ENCODE measurements around the gene SAP30BP. TPM values are rescaled to one million over a fixed set of nuclear protein-coding genes. Genes with fewer than 3 reads are reported as not detected.

The SAP30BP gene
- total RNA-seq, 2 experiments from 2014 or later = 93.4 to 101 TPM

GRCh38 chr17:75755205-75755901, 88.2 kb downstream of the SAP30BP start:
- H3K36me3 Mint-ChIP-seq = no peaks in the 10 kb centered on the region
- H3K27ac Mint-ChIP-seq = no peak overlapping the region
- peak overlapping the region; percentile 40 for H3K4me3 Mint-ChIP-seq
- H3K4me1 Mint-ChIP-seq = peaks cover 7% of the 10 kb centered on the region
- H3K9me3 Mint-ChIP-seq = no peaks in the 10 kb centered on the region
- DNase-seq = no peak
- H3K27me3 Mint-ChIP-seq = no peaks in the 10 kb centered on the region

GRCh38 chr17:75755990-75756389, 88.9 kb downstream of the SAP30BP start:
- no peaks in the 10 kb centered on the region for H3K9me3 Mint-ChIP-seq
- no peaks in the 10 kb centered on the region for H3K27me3 Mint-ChIP-seq
- peaks cover 7% of the 10 kb centered on the region for H3K4me1 Mint-ChIP-seq
- H3K36me3 Mint-ChIP-seq = no peaks in the 10 kb centered on the region
- no peak overlapping the region for H3K27ac Mint-ChIP-seq
- DNase-seq = no peak
- no peak overlapping the region for H3K4me3 Mint-ChIP-seq

- H3K27me3 Mint-ChIP-seq = no peaks in the 10 kb centered on the region
- H3K36me3 Mint-ChIP-seq = no peaks in the 10 kb centered on the region
- H3K9me3 Mint-ChIP-seq = no peaks in the 10 kb centered on the region
- H3K4me3 Mint-ChIP-seq = no peak overlapping the region
- DNase-seq = no peak
- H3K27ac Mint-ChIP-seq = no peak overlapping the region
- H3K4me1 Mint-ChIP-seq = peaks cover 7% of the 10 kb centered on the region
These were observed 89.4 kb downstream of the SAP30BP start for GRCh38 chr17:75756451-75757085.

GRCh38 chr17:75757086-75757681, 90.0 kb downstream of the SAP30BP start:
- no peaks in the 10 kb centered on the region for H3K9me3 Mint-ChIP-seq
- H3K27me3 Mint-ChIP-seq = no peaks in the 10 kb centered on the region
- no peaks in the 10 kb centered on the region for H3K36me3 Mint-ChIP-seq
- H3K4me3 Mint-ChIP-seq = no peak overlapping the region
- DNase-seq = no peak
- H3K4me1 Mint-ChIP-seq = peaks cover 7% of the 10 kb centered on the region
- H3K27ac Mint-ChIP-seq = no peak overlapping the region

Other genes with a start within 250 kb of the SAP30BP start
- gene TMEM94, start 210.7 kb upstream of the SAP30BP start, total RNA-seq = 10 to 100 TPM; 46.6 to 55.5 TPM
- 1 to 10 TPM; 4.3 to 4.5 TPM for gene CASKIN2, start 151.8 kb upstream of the SAP30BP start, total RNA-seq
- 10 to 100 TPM; 44.6 to 45.5 TPM for gene TSEN54, start 150.8 kb upstream of the SAP30BP start, total RNA-seq
- gene LLGL2, start 141.6 kb upstream of the SAP30BP start, total RNA-seq = 1 to 10 TPM; 4.8 to 5.0 TPM
- gene MYO15B, start 79.5 kb upstream of the SAP30BP start, total RNA-seq = 10 to 100 TPM; 17.8 to 18.9 TPM
- under 1 TPM; 0.14 to 0.16 TPM for gene SMIM5, start 33.9 kb upstream of the SAP30BP start, total RNA-seq
- gene RECQL5, start 184 bp upstream of the SAP30BP start, total RNA-seq = 10 to 100 TPM; 31.4 to 32.6 TPM
- gene ITGB4, start 54.1 kb downstream of the SAP30BP start, total RNA-seq = 1 to 10 TPM in 1 of 2 experiments, under 1 TPM in 1; 0.64 to 1.4 TPM
- gene GALK1, start 97.9 kb downstream of the SAP30BP start, total RNA-seq = 10 to 100 TPM; 33.2 to 33.6 TPM
- 10 to 100 TPM; 26.9 to 27.4 TPM for gene UNK, start 117.5 kb downstream of the SAP30BP start, total RNA-seq
- 100 to 1,000 TPM; 145 to 156 TPM for gene UNC13D, start 177.1 kb downstream of the SAP30BP start, total RNA-seq
- gene WBP2, start 188.0 kb downstream of the SAP30BP start, total RNA-seq = 10 to 100 TPM; 45.0 to 49.3 TPM
- 10 to 100 TPM; 16.4 to 18.3 TPM for gene TRIM47, start 211.2 kb downstream of the SAP30BP start, total RNA-seq
- 10 to 100 TPM; 37.2 to 41.7 TPM for gene TRIM65, start 229.6 kb downstream of the SAP30BP start, total RNA-seq
- gene MRPL38, start 237.5 kb downstream of the SAP30BP start, total RNA-seq = 100 to 1,000 TPM; 148 to 161 TPM